Activated T-cell treated with anti-CD3 and anti-CD28 coated beads, Interleukin-2, amount 50 U/mL, for 1 hour (primary cell): Measurements from ENCODE around the gene BSDC1.
"Not testable (repeated sequence)": the region's sequence is repeated elsewhere in the genome, so short reads cannot be mapped to it uniquely, and the experiment has no call there.

Experiments
- DNase-seq: peaks from one replicate; pipeline ENCODE4 v3.0.0-alpha.2; 2020

Gene BSDC1

GRCh38 chr1:32355778-32356177, 38.5 kb downstream of the BSDC1 start:
- DNase-seq = not testable (repeated sequence)

DNA sequence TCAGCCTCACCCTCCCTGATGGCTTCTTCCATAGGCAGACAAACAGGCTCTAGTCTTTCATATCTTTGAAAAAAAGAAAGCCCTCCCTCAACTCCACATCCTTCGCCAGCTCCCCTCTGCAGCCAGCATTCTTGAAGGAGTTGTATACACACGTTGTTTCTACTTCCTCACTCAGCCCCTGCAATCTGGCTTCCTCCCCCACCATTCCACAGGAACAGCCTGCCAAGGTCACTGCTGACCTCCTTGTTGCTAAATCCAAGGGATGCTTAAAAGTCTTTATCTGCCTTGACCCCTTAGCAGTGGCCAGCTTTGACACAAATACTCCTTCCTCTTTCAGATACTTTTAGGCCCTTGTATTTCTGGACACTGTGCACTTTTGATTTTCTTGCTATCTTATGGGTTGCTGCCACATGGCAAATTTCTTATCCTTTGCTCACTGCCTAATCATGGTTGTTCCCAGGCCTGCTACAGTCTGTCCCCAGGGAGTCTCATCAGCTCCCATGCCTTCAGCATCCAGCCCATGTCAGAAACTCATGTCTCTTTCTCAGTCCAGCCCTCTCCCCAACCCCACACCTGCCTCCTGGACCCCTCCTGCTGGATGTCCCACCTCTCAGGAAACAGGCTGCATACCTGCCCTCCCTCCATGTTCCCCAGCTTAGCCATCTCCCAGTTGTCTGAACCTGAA, 40.2 kb downstream of the BSDC1 start:
- no peak for DNase-seq

DNA sequence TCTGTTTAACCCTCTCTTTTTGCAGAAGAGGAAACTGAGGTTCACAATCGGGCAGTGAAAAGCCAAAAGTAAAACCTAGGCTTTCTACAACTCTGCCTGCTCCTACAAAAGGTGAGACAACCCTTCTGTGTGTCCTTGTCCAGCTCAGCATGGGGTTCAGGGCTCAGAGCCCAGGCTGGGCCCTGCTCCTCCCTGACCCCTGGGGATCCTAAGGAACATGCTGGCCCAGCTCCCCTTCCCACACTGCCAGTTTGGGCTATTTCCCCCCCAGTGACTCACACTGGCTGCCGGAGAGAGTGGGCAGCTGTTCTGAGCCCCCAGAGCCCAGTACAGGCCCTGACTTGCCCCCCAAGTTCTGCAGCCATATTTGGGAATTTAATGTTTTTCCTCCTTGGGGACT, 40.8 kb downstream of the BSDC1 start:
- no peak for DNase-seq

DNA sequence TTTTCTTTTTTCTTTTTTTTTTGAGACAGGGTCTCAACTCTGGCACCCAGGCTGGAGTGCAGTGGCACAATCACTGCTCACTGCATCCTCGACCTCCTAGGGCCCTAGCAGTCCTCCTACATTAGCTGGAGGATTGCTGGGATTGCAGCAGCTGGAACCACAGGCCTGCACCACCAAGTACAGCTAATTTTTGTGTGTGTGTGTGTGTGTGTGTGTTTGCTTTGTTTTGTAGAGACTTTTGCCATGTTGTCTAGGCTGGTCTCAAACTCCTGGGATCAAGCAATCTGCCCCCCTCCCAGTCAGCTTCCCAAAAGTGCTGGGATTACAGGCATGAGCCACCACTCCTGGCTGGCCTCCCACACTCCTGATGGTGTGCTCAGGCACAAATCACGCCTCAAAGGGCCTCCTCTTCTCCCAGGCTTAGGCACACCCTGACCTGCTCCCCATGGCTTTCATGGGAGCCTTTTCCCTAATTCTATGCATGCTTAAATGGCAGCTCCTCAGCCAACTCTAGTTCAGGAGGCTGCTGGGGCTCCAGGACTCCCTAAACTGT, 41.3 kb downstream of the BSDC1 start:
- no peak for DNase-seq

GRCh38 chr1:32352239-32352745, 41.9 kb downstream of the BSDC1 start:
- no peak for DNase-seq

DNA sequence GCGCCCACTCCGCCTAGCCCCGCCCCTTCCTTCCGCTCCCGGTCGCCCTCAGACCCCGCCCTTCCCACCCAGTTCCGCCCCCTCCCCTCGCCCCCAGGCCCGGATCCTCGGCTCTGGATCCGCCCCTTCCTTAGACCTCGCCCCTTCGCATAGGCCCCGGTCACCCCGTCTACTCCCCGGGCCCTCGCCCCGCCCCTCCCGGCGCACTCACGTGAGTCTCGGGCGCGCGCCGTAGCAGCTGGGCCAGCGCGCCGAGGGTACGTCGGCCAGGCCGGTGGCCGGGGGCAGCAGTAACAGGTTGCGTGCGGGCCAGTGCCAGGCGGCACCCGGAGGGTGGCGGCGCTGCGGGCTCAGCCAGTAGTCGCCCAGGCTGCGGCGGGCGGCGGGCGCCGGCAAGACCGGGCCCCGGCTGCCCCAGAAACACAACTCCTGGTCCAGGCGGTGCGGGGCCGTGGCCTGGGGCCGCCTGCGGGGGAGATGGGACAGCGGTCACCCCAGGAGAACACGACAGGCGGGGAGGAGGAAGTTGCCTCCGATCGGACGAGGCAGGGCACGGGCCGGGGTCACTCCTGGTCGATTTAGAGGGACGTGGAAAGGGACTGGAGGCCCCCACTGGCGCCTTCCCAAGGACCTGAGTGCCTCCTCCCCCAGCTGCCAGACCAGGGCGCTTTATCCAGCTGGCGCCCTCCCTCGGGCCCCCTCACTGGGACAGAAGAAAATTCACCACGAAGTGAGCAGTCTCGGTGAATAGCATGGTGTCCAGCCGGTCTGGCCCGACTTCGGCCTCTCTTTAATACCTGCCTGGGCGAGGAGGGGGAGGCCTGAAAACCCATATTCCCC, 42.6 kb downstream of the BSDC1 start:
- peak; percentile 87 for DNase-seq

DNA sequence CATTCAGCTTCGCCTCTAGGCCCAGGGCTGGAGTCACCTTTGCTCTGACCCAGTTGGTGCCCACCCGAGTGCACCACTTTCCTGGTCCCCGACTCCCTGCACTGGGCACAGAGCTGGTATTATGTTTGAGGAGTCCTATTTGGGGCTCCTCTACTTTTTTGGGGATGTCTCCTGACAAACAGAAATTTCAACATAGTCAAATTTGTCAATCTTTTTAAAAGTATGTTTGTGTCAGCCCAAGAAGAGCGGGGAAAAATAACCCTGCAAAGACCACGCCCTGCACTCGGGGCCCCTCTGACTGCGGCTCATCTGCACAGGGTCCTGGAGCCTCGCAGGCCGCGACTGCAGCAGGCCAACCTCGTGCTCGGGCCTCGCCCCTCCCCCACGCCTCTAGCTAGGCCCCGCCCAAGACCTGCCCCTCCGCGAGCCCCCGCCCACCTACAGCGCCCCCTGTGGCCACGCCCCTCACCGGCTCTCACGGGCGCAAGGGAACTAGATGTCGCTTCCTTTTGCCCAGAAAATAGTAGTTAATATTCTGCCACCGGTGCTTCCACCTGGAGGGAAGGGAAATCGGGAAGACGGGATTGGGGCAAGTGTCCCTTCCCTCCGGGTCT, 43.3 kb downstream of the BSDC1 start:
- peak; percentile 84 for DNase-seq

- DNase-seq = no peak
Observed at GRCh38 chr1:32349211-32349708, 45.0 kb downstream of the BSDC1 start.

- no peak for DNase-seq
Observed at GRCh38 chr1:32346532-32347157, 47.6 kb downstream of the BSDC1 start.

DNA sequence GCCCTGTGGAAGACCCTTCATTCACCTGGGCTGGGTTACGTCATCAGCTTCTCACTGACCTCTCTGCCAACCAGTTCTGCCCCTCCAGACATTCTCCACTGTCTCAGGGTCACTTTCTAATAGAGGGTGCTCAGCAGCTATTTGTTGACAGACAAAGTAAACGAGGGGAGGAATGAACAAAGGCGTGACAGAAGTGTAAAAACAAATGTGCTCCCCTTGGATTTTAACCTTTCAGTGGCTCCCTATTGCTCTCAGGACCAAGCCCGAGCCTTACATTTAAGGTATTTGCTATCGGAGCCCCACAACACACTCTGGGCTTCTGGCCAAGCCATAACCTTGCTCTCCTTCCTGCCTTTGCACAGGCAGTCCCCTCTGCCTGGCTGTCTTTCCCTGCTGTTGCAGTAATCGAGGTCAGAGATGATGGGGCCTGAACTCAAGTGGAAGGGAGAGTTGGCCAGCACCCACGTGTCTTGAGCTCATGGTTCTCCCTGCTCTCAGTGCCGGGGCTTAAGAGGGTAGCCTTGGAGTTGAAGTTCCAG, 48.9 kb downstream of the BSDC1 start:
- DNase-seq = no peak

DNA sequence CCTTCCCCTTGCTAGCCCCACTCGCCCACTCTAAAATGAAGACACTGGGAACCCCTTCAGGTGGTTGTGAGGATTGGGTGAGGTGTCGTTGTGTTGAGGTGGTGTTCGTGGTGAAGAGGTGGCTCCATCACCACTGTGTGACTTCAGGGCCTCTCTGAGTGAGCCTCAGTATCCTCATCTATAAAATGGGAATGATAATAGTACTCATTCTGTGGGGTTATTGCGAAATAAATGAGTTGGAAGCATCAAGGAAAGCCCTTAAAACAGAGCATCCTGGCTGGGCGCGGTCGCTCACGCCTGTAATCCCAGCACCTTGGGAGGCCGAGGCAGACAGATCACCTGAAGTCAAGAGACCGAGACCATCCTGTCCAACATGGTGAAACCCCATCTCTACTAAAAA, 51.5 kb downstream of the BSDC1 start:
- no peak for DNase-seq

DNA sequence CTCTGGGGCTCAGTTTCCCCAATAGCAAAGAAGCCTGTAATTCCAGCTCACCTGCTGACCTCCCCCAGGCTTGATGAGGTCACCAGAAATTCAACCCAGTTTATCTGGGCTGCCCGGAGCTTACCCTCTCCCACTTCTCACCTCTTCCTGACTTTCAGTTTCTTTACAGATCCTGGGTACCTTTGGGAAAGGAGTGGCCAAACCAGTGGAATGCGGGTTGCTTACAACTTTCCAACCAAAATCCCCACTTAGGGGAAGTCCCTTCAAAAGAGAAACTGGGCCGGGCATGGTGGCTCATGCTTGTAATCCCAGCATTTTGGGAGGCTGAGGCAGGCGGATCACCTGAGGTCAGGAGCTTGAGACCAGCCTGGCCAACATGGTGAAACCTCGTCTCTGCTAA, 52.3 kb downstream of the BSDC1 start:
- DNase-seq = no peak

GRCh38 chr1:32341186-32341757, 53.0 kb downstream of the BSDC1 start:
- no peak for DNase-seq

GRCh38 chr1:32339363-32339978, 54.8 kb downstream of the BSDC1 start:
- no peak for DNase-seq

DNA sequence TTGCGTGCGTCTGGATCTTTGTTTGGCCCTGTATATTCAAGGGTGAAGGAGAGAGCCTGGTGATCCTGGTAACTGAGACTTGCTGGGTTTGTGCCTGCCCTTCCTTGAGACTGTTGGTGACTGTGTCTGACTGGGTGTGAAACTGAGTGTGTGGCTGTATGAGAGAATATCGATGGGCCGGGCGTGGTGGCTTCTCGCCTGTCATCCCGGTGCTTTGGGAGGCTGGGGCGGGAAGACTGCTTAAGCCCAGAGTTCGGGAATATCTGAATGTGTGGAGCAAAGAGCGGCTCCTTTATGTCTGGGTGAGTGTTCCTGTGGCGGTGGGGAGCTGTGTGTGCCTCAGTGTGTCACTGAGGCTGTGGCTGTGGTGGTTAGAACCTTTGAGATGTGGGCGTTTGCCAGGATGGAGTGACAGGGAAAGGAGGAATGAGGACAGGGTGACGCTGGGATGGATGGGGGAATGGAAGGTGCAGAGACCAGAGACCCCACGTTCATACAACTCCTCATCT, 55.5 kb downstream of the BSDC1 start:
- no peak for DNase-seq

GRCh38 chr1:32337855-32338636, 56.2 kb downstream of the BSDC1 start:
- no peak for DNase-seq

- peak; percentile 51 for DNase-seq
Observed at GRCh38 chr1:32336963-32337675, 57.1 kb downstream of the BSDC1 start.

- no peak for DNase-seq
Observed at GRCh38 chr1:32336591-32336932, 57.7 kb downstream of the BSDC1 start.

- DNase-seq = peak; percentile 92
Observed at GRCh38 chr1:32335790-32336590, 58.3 kb downstream of the BSDC1 start, which contains the start of gene MARCKSL1. MARCKSL1 (minus strand) TSS chr1:32336233; CDS start chr1:32336033, 200 bp downstream.
